PFSK-1 (cell line): ENCODE results near the gene CCDC88C.

ENCODE experiments used
- FOXP2 ChIP-seq: optimal IDR thresholded peaks from 2 replicates; pipeline ENCODE3; 2011; ENCODE audit warnings: borderline replicate concordance, control low read depth, inconsistent platforms; ENCODE audit not compliant: insufficient read depth; ENCODE audit errors: extremely low read length, extremely low read depth
- POLR2AphosphoS5 ChIP-seq: IDR thresholded peaks from 2 replicates; pipeline ENCODE4 v1.6.1; 2012; ENCODE audit warnings: low read depth, mild to moderate bottlenecking, control low read depth, low read length, moderate library complexity
- REST ChIP-seq, 2 experiments: IDR thresholded peaks; 2 replicates each; pipeline versions ENCODE4 v1.6.1 to v1.8.0; 2011 to 2012; ENCODE audit warnings: low read depth in 2 of 2, low read length in 2 of 2, control low read depth in 1 of 2, inconsistent platforms in 1 of 2, mild to moderate bottlenecking in 1 of 2, moderate library complexity in 1 of 2; ENCODE audit not compliant: insufficient read depth in 1 of 2
- SIN3A ChIP-seq: IDR thresholded peaks from 2 replicates; pipeline ENCODE4 v1.6.1; 2012; ENCODE audit warnings: mild to moderate bottlenecking, low read length, moderate library complexity, borderline replicate concordance; ENCODE audit not compliant: insufficient read depth
- TAF1 ChIP-seq: IDR thresholded peaks from 2 replicates; pipeline ENCODE4 v1.6.1; 2012; ENCODE audit warnings: low read length, control low read depth, borderline replicate concordance; ENCODE audit not compliant: insufficient read depth

The CCDC88C gene

GRCh38 chr14:91364524-91365270 is 52.9 kb downstream of the CCDC88C start:
- TF ChIP-seq POLR2AphosphoS5 (no peak), TAF1 (no peak), SIN3A (no peak), FOXP2 (no peak), REST (IDR thresholded peaks at IDR 0.05; ENCODE audit: insufficient read depth in 1 of 2, low read depth in 2 of 2, low read length in 2 of 2) (no peak)

- TF ChIP-seq REST (IDR thresholded peaks at IDR 0.05; ENCODE audit: insufficient read depth in 1 of 2, low read depth in 2 of 2, low read length in 2 of 2) (no peak), TAF1 (no peak), FOXP2 (no peak), POLR2AphosphoS5 (no peak), SIN3A (no peak)
Measured at GRCh38 chr14:91363776-91364523, 53.7 kb downstream of the CCDC88C start.

GRCh38 chr14:91361233-91361811 is 56.3 kb downstream of the CCDC88C start:
- no peak for TF ChIP-seq POLR2AphosphoS5

- TF ChIP-seq SIN3A (no peak), FOXP2 (no peak), POLR2AphosphoS5 (no peak), TAF1 (no peak), REST (IDR thresholded peaks at IDR 0.05; ENCODE audit: insufficient read depth in 1 of 2, low read depth in 2 of 2, low read length in 2 of 2) (no peak)
Measured at GRCh38 chr14:91360490-91361232, 57.0 kb downstream of the CCDC88C start.

- no peak for TF ChIP-seq POLR2AphosphoS5
- TF ChIP-seq REST (IDR thresholded peaks at IDR 0.05; ENCODE audit: insufficient read depth in 1 of 2, low read depth in 2 of 2, low read length in 2 of 2), result no peak
- TF ChIP-seq TAF1, result no peak
Measured at GRCh38 chr14:91358654-91359220, 58.9 kb downstream of the CCDC88C start.
